ENCODE results near the gene ADAMTSL1.

ADAMTSL1 gene

DNA sequence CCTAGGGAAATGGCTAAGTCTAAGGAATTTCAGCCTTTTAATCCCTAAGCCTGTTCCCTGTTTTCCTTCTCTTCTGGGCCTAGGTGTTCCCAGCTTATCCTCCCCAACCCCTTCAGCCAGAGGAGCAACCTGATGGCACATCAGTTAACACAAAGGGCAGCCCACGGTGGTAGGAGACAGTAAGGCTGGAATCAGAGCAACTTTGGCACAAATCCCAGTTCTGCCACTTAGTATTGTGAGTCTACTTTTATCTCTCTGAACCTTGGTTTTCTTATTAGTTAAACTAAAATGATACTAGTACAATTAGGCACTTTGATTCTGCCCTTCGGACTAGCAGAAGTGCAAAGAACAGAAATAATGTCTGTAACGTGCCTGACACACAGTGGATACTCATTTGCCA lies 312.2 kb downstream of the ADAMTSL1 start:
- DNase-seq = no peak

DNA sequence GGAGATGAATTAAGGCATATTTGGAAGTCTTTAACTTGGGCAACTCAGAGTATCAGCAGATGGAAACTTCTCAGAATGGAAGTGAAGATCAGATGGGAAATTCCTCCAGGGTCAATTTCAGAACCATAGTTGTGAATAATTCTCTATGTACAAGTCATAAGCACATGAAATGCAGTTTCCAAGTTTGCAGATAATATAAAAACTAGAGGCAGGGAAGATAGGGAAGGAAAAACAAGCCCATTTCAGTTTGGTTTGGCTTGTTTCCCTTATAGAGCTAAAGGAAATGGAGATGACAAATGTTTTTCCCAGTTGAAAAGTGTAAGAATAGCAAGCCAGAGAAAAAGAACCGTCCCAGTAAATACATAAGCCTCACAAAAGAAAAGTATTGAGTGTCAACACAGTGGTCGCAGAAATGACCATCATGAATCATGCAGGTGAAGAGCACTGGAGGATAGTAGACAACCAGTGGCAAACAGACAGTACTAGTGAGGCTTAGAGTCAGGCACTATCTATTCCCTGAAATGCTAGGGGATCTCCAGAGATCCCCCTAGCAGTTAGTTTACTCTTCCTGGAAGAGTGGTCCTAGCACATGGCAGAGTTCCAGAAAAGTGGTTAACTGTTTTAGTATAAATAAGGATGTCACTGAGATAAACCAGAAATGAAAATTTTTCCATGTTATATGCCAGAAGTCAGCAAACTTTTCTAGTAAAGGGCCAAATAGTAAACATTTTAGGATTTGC lies 313.1 kb downstream of the ADAMTSL1 start:
- no peak for DNase-seq

DNA sequence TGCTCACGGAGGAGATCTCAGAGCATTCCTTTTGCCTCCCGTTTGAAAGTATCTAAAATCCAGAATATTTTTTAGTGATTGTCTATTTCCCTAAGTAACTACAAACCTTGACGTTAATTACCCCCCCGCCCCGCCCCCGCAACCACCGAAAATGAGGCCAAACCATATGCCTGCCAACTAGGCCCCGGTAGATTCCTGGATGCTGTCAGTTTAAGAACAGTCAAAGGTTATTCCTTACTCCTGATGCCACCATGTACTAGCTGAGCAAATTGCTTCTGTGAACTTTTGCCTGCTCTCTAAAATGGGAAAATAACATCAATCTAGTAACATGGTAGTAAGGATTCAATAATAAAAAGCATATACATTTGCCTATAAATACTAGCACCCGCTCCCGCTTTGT lies 314.3 kb downstream of the ADAMTSL1 start:
- no peak for DNase-seq

DNA sequence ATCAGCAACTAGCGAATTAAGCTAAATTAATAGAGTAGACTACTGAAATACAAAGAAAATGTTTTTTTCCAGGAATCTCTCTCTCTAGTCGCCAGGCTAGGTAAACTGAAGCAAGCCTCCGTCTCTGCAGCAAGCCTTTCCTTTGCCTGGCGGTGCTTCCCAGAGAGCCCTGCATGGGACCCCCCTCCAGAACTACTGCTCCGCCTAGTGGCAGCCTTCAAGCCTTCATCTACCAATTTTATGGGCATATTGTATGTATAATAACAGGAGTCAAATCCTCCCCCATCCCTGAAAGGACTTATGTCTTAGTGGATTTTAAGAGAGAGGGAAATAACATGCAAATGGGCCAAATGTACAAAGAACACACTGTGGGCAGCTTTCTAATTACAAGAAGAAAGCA lies 317.1 kb downstream of the ADAMTSL1 start:
- no peak for DNase-seq

DNA sequence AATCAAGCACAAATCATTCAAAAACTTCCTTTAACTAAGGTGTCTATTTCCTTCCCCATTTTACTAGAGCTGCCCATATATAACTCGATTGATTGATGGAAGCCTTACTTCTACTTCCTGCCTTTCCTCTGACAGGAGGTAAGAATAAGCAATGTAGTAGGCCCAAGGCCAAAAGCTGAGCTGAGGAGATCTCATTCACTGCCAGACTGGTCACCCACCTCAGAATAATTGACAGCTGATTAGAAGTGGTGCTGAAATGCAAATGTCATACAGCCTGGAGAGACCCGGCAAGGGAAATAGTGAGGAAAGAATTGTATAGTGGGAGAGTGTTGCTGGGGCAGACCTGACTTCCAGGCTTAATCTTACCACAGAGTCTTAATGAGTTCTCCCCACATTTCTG lies 319.2 kb downstream of the ADAMTSL1 start:
- no peak for DNase-seq

DNA sequence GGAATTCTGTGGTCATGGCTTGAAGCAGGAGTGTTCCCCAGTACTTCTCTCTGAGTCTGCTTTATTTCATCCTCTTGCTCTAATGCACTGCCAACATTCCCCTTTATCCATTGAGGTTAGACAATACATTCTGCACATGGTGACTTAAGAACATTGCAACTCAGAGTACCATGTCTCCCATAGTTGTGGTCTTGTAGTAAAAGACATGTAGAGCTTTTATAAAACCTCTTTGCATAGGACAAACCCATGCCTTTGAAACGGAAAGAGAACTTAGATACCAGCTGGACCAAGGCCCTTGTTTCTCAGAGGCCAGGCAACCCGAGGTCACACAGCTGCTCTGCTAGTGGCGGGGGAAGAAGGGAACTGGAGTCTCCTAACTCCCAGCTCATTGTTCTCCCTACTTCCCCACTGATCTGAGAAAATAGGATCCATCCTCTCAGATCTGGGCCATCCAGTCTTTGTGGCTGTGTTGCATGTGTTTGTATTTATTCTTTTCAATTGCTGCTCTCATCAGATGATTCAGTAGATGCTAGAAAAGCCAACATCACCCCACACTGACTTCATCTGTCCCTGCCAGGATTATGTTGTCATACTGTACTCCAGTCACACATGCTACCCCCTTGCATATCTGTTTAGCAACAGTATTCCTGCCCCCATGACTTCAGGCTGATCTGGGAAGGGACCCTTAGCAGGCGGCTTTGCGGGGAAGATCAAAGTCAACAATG lies 322.2 kb downstream of the ADAMTSL1 start:
- DNase-seq = no peak

DNA sequence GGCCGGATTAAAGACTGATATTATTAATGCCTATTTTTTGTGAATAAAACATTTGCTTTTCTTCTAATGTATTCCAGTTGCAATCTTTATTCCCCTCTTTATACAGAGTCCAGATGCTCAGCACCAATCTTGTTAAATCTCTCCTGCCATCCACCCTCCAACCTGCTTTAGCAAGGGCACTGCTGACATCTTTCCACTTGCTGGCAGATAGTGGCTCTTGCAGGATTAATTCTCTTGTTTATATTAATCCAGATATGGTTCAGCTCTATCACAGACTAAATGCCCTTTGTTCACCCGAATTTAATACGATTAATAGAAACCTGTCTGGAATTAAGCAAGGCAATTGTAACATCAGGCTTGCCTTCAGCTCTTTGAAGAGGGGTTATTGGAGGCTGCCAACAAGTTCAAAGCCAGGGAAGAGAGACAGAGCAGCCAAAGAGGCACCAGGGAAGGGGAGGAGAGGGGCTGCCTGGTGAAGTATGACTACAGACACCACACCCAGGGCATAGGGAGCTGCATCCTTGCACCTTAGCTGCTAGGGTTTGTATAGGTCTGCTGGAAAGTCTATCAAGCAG lies 322.8 kb downstream of the ADAMTSL1 start:
- DNase-seq = no peak

DNA sequence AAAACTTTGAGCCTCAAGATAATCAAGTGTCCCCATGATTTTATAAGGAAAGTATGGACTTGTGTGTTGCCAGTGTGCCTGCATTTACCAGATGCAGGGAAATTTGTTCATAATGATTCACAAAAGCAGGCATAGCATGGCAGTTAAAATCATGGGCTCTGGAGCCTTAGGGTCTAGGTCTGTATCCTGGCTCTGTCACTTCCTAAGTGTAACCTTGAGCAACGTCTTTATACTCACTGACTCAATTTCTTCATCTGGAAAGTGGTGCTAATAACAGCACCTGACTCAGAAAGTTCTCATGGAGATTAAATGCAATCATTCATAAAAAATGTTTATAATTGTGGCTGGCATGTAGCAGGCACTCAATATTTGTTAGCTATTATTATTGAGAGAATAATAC lies 324.2 kb downstream of the ADAMTSL1 start:
- no peak for DNase-seq

DNA sequence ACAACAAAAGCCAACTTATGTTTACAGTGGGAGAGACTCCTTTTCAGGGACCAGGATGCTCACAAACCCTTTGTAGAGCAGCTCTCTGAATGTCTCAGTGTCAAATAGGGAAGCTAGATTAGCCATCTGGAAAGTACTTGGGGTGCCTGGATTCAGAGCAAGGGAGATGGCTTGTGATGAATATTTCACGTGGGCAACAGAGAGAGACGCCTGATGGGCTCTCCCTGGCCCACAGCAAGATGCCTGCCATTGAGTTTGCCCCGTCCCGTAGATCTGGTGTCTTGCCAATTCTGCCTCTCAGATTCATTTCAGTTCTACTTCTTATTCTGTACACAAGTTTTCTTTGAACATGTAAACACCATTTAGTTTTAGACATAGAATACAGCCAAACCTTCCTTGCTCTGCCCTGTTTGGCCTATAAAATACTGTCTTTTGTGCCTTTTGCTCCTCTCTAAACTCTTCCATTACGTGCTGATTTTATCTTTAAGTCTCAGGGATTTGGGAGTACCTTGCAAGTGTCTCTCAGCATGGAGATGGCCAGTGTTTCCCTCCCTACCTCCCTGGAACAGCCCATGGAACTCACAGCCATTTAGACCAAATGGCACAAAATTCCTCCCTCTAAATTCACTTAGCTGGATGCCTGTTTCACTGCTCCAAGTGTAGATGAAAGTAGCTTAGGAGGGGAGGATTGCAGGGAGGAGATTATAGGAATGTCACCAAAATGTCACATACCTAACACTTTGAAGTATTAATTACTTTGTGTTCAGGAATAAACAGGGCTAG lies 324.7 kb downstream of the ADAMTSL1 start:
- no peak for DNase-seq

DNA sequence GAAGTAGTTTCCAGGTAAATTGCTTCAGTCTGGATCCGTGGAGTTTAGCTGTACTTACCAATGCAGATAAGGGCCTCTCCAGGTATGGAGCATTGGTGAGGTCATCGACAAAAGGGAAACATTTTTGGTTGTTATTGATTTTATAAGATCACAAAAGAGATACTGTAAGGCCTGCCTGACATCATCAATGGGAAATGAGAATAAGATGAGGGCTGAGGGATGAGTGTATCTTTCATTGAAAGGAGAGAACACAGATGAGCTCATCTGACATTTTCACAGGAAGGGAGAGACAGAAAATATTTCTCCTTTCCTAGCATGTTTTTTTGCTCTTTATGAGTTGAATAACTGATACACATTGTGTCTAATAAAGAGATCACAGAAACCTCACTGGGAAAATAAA lies 325.5 kb downstream of the ADAMTSL1 start:
- DNase-seq = no peak

DNA sequence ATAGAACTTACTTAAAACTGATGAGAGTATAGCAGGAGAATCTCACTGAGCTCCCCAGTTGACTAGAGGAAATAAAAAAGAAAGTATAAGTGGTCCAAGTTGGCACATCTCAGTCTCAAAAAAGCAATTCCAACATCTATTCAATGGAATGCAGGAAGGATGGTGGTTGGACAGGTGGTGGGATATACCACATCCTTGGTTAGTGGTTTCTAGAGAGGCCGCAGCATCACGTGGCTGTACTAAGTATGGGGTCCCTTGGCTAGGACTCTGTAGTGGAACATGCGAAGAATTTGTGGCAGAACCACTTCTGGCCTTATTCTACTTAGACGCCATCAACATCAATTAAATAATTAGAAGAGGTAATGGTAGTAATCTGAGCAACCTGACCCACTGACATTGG lies 326.6 kb downstream of the ADAMTSL1 start:
- no peak for DNase-seq

DNA sequence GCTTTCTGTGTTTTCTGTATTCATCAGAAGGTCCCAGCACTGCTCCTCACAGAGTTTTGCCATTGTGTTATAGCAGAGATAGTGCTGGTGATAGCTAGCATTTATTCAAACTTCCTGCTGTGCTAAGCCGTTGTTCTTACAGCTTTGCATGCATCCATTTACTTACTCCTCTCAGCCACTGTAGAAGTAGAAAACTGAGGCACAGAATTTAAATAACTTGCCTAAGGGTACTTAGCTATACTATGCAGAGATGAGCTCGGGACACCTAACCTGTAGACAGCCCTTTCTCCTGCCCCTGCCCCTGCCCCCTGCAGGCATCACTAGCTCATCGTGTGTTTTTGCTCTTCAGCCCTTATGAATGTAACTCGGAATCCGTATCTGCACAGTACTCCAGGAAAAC lies 331.4 kb downstream of the ADAMTSL1 start:
- no peak for DNase-seq

DNA sequence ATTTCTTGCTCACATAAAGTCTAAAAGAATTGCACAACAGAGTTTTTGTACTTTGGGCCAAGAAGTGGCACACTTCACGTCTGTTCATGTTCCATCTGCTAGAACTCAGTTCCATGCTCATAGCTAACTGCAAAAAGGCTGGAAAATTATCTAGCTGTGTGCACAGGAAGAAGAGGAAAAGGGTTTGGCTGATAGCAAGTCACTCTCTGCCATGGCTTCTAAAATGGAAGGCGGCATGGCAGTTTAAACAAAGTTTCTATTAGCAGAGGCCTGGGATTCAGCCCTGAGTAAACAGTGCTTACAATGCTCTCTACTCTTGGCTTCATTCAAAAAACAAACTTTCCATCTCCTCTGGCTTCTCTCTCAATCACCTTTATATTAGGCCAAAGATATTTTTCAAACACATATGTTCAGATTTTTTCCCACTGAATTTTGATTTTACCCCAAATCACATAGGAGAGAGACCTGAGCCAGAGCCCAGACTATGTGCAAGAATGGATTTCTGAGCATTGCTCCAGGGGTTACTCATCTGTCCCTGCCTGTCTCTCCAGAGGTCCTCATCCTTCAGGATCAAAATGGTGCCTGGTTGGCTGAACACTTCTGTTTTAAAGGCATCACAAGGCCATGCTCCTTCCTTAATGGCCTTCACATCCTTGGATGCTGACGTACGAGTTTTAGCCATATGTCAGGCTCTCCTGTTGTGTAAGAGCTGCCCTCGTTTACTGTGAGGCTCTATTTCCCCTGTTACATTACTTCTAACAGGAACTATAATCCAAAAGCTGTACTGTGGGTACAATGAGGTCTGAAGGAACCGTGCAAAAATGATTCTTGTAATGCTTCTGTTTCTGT lies 332.5 kb downstream of the ADAMTSL1 start:
- no peak for DNase-seq

DNA sequence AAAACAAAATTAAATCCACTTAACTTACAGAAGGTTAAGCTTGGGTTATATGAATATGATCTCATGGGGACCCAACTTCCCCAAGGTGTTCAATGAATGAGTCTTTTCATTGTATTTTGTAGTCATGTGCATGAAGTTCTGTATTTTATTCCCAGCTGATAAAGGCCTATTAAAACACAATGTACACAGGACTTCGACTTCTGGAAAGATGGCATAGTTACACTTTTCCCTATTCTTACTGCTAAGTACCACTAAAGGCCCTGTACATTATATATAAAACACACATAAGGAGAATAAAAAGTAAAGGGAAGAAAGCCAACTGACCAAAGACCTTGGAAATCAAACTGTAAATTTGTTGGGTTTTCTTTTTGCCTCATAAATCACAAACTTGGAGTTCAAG lies 336.6 kb downstream of the ADAMTSL1 start:
- no peak for DNase-seq

DNA sequence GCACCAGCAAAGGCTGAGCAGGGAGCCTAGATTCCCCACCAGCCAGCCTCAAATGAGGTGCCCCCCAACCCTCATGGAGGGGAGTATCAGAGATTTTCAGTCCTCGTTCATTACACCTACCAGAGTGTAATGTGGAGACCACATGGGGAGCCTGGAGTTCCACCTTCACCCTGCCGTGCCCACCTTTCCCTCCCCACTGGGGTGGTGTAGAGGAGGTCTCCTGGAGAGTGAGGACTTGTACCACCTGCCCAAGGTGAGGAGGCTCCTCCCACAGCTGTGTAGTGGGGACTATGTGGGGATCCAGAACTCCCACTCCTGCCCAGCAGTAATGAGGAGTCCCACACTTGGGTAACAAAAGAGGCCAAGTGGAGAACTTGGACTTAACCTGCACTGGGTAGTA lies 337.2 kb downstream of the ADAMTSL1 start:
- DNase-seq = no peak

DNA sequence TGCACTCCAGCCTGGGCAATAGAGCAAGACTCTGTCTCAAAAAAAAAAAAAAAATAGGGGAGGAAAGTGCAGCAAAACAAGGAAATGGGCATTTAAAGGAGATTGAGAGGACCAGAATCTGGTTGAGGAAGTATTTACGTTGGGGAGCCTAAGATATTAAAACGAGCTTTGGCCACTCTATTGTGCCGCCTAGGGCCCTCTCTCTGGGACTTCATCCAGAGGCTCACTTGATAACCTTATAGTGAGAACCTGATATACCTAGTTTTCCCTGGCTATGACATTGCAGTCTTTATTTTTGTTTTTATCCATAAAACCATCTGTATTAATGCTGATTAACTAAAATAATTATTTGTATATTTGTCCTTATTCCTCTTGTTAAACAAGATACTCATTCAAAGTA lies 345.5 kb downstream of the ADAMTSL1 start:
- DNase-seq = no peak

DNA sequence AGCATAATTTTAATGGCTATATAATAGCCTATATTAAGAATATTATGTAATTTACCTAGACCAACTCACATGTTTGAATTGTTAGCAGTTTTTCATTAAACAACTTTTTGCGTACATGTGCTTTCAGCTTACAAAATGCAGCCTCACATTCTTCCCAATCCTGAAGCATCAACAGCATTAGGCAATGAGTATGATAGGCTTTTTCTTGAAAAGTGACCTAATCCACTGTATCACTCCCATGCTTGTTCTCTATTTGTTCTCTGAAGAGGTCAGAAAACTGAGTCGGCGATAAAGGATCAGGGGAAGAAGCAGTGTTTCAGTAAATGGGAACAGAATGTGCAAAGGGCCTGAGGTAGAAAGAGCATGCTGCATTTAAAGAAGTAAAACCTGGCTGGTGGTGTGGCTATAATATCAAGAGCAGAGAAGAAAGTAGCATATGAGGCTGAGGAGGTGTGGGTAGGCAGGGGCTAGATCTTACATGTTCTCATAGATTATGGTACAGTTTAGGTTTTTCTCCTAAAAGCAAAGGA lies 346.7 kb downstream of the ADAMTSL1 start:
- no peak for DNase-seq

DNA sequence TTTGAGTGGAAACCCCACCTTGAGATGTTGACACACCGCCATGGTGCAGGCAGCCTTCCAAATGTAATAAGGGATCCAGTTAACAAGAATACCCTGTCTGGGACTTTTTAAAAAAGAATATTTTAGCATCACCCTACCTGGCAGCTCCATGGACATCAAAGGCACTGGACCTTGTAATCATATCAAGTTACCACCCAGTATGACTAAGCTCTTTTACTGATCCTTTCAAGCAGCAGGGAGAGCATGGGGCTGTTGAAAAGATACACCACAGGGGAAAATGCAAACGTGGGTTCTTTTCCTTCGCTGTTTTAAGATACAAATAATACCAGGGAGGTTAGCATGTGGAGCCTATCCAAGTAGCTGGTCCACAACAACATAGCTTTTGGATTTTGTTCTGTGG lies 347.8 kb downstream of the ADAMTSL1 start:
- no peak for DNase-seq

DNA sequence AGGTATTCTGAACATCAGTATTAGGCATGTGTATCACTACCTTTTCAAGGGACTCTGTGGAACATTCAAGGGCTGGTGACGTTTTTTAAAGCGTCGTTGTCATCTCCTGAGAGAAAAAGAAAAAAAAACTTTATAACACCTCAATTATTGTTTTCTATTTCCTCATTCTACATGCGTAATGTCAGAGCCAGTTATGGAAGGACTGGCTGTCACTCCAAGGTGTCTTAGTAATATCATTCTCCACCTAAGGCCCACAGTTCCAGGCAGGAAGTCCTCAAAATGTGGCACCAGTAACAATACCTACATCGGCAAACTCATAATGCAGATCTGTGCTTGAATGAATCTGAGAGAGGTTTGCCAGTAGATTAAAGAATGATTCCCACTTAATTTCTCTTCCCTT lies 348.9 kb downstream of the ADAMTSL1 start:
- DNase-seq = no peak

DNA sequence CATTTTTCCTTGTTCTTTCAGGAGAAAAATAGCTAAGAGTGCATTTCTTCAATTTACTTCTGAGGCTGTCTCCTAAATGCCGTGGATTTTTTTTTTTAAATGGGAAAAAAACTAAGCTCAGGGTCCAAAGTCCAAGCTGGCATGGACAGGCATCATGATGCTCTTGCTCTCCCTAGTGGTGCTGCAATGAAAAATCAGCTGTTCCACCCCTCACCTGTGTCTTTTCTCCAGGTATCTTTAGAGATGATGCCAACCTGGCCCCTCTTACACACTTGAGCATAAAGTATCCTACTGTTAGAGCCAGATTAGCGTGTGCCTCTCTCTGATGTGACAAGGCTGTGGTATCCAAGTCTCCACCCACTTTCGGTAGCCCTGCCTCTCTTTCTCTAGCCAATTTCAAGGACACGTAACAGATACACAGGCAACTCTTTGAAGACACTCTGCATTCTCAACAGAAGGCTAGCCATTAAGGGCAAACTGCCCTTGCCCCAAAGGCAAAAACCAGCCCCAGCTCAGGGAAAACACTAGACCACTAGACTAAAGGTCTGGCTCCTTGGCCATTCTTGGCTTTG lies 350.2 kb downstream of the ADAMTSL1 start:
- DNase-seq = no peak

DNA sequence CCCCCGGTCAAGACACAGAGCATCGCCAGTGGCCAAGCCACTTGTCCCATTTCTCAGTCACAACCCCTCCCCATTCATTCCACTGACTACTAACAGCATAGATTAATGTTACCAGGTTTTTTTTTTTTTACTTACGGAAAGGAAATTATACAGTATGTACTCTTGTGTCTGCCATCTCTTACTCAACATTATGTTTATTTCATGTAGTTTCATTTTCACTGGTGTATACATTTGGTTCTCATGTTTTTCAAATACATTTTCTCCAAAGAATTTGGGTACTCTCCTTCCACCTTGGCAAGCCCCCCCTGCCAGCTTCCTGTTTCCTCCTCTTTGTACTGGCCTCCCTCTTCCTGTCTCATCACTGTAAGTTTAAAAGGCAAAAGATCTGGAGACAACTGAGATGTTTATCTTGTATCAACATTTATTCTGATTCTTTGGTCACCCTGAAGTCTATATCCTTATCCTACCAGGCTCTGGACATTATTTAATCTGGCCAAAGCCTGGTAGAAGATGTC lies 351.8 kb downstream of the ADAMTSL1 start:
- no peak for DNase-seq

DNA sequence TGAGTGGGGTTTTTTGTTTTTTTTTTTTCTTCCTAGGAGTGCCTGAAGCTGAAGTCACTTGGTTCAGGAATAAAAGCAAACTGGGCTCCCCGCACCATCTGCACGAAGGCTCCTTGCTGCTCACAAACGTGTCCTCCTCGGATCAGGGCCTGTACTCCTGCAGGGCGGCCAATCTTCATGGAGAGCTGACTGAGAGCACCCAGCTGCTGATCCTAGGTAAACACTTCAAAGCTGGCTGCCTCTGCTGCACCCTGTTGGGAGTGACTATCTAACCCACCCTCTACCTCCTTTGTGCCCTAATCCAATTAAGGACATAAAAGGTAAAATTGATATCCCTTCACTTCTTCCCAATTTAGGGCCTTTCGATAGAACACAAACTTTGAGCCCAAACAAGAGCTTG lies 352.3 kb downstream of the ADAMTSL1 start:
- DNase-seq = no peak

Measured in DMS 273 treated with DMSO at 0.1 percent for 48 hours (cell line).